Vagina (tissue), 2 donors: ENCODE measurements around the gene DUSP8.

Source experiments
- POLR2A ChIP-seq, 2 donors: fragments of 450-650 bp; IDR thresholded peaks; one replicate each; pipeline ENCODE4 v1.6.1; 2017; ENCODE audit warnings: antibody characterized with exemption in 2 of 2, mild to moderate bottlenecking in 2 of 2, moderate library complexity in 2 of 2
- POLR2AphosphoS5 ChIP-seq, 2 donors: sonication (generic); formaldehyde crosslinking; IDR thresholded peaks; one replicate each; pipeline ENCODE4 v1.9.0; 2017; ENCODE audit warnings: antibody characterized with exemption in 2 of 2, mild to moderate bottlenecking in 2 of 2, low read depth in 1 of 2; ENCODE audit not compliant: insufficient read depth in 1 of 2
- TF ChIP-seq, protein P1 (sequence below), 3 experiments: fragments of 450-650 bp in 2 of 3; fragments of 200-600 bp in 1 of 3; sonication (generic) in 1 of 3; IDR thresholded peaks; one replicate each; pipeline ENCODE4 v1.5.1; 2017 to 2019; ENCODE audit warnings: antibody characterized with exemption in 3 of 3, mild to moderate bottlenecking in 2 of 3, moderate library complexity in 2 of 3

GRCh38 chr11:1543606-1544263 lies 28.3 kb downstream of the DUSP8 start:
- TF ChIP-seq, protein P1, sequence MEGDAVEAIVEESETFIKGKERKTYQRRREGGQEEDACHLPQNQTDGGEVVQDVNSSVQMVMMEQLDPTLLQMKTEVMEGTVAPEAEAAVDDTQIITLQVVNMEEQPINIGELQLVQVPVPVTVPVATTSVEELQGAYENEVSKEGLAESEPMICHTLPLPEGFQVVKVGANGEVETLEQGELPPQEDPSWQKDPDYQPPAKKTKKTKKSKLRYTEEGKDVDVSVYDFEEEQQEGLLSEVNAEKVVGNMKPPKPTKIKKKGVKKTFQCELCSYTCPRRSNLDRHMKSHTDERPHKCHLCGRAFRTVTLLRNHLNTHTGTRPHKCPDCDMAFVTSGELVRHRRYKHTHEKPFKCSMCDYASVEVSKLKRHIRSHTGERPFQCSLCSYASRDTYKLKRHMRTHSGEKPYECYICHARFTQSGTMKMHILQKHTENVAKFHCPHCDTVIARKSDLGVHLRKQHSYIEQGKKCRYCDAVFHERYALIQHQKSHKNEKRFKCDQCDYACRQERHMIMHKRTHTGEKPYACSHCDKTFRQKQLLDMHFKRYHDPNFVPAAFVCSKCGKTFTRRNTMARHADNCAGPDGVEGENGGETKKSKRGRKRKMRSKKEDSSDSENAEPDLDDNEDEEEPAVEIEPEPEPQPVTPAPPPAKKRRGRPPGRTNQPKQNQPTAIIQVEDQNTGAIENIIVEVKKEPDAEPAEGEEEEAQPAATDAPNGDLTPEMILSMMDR (IDR thresholded peaks at IDR 0.05), result no peak
- TF ChIP-seq POLR2A (IDR thresholded peaks at IDR 0.05), result no peak
- no peak for TF ChIP-seq POLR2AphosphoS5 (IDR thresholded peaks at IDR 0.05; ENCODE audit: insufficient read depth in 1 of 2, low read depth in 1 of 2)
